ENCODE measurements around the gene UBE2K.
A peak's percentile ranks its signal among the peaks of the same experiment; 100 is the strongest.

UBE2K gene

GRCh38 chr4:39820186-39820585, 122.2 kb downstream of the UBE2K start:
- TF ChIP-seq KLF1 (tag by site-specific recombination; IDR thresholded peaks at IDR 0.05), result 0 out of 2 replicates have a peak, but pooled peaks have one; percentile 18
- TF ChIP-seq EGR2 (tag by site-specific recombination; IDR thresholded peaks at IDR 0.05; ENCODE audit: low read depth), result peak; percentile 11; the same call in 1 of the 2 replicates
- TF ChIP-seq ZBTB7A (tag by site-specific recombination; IDR thresholded peaks at IDR 0.05; ENCODE audit: low read depth), result no peak
- TF ChIP-seq WT1 (tag by site-specific recombination; IDR thresholded peaks at IDR 0.05), result peak; percentile 21; the same call in 1 of the 2 replicates
- TF ChIP-seq ZNF623 (tag by site-specific recombination; IDR thresholded peaks at IDR 0.05), result no peak
- no peak for TF ChIP-seq ZNF670 (tag by site-specific recombination; IDR thresholded peaks at IDR 0.05; ENCODE audit: low read depth)
- peak; percentile 19; the same call in 1 of the 2 replicates for TF ChIP-seq ZFHX2 (tag by site-specific recombination; conservative IDR thresholded peaks at IDR 0.05)
- no peak for TF ChIP-seq ZNF521 (tag by site-specific recombination; IDR thresholded peaks at IDR 0.05)
- no peak for TF ChIP-seq PRDM1 (tag by site-specific recombination; IDR thresholded peaks at IDR 0.05)
- no peak for TF ChIP-seq PRDM6 (tag by site-specific recombination; IDR thresholded peaks at IDR 0.05)
- no peak for TF ChIP-seq ZNF274 (IDR thresholded peaks at IDR 0.05; ENCODE audit: low read length)
- no peak for TF ChIP-seq ZNF274 (tag by site-specific recombination; IDR thresholded peaks at IDR 0.05; ENCODE audit: borderline replicate concordance)
- no peak for TF ChIP-seq ATF2 (tag by site-specific recombination; IDR thresholded peaks at IDR 0.05; ENCODE audit: low read depth)
- TF ChIP-seq ZNF48 (tag by site-specific recombination; IDR thresholded peaks at IDR 0.05), result no peak
- TF ChIP-seq ZBTB8A (tag by site-specific recombination; IDR thresholded peaks at IDR 0.05), result no peak
- TF ChIP-seq ZNF341 (tag by site-specific recombination; IDR thresholded peaks at IDR 0.05; ENCODE audit: low read depth), result peak; percentile 33; the same call in 1 of the 2 replicates
- ChIA-PET CTCF (interaction anchor here (0.7 kb wide), 1 partner anchor 295 kb away, joined by 4 read pairs; no protein-coding TSS in a partner anchor), POLR2A (no interaction called here)

GRCh38 chr4:39821951-39822350, 124.0 kb downstream of the UBE2K start:
- H3K27ac ChIP-seq (ENCODE audit: extremely low read depth, low read depth, low read length), result no peak overlapping the region
- peaks cover 0 to 8% of the 10 kb centered on the region in 2 experiments; a peak in 2 of 3 replicates for H3K36me3 ChIP-seq (ENCODE audit: control insufficient read depth in 2 of 2, insufficient read depth in 1 of 2, low read length in 2 of 2)
- ChIA-PET CTCF (interaction anchor here (0.6 kb wide), 1 partner anchor 418 kb away, joined by 3 read pairs; no protein-coding TSS in a partner anchor), POLR2A (no interaction called here)
- no peak overlapping the region for H3K4me3 ChIP-seq (ENCODE audit: low read depth, low read length)
- H3K9me3 ChIP-seq (ENCODE audit: control insufficient read depth, insufficient read depth, low read depth, low read length), result no peaks in the 10 kb centered on the region
- no peaks in the 10 kb centered on the region for H3K4me1 ChIP-seq (ENCODE audit: control insufficient read depth, insufficient read depth, low read length)
- TF ChIP-seq ZNF140 (tag by site-specific recombination; IDR thresholded peaks at IDR 0.05) (no peak), ZNF350 (tag by site-specific recombination; IDR thresholded peaks at IDR 0.05) (no peak)

More at GRCh38 chr4:39820186-39820585, 122.2 kb downstream of the UBE2K start:
- peaks cover 0 to 6% of the 10 kb centered on the region in 2 experiments; a peak in 2 of 3 replicates for H3K36me3 ChIP-seq (ENCODE audit: control insufficient read depth in 2 of 2, insufficient read depth in 1 of 2, low read length in 2 of 2)
- no peak overlapping the region for H3K27ac ChIP-seq (ENCODE audit: extremely low read depth, low read depth, low read length)
- no peaks in the 10 kb centered on the region for H3K9me3 ChIP-seq (ENCODE audit: control insufficient read depth, insufficient read depth, low read depth, low read length)
- no peak overlapping the region for H3K4me3 ChIP-seq (ENCODE audit: low read depth, low read length)
- no peaks in the 10 kb centered on the region for H3K4me1 ChIP-seq (ENCODE audit: control insufficient read depth, insufficient read depth, low read length)

GRCh38 chr4:39822662-39823061, 124.7 kb downstream of the UBE2K start:
- no peak overlapping the region for H3K27ac ChIP-seq (ENCODE audit: extremely low read depth, low read depth, low read length)
- ChIA-PET POLR2A (no interaction called here), CTCF (no interaction called here)
- TF ChIP-seq GLIS1 (tag by site-specific recombination; IDR thresholded peaks at IDR 0.05) (no peak), ZNF146 (tag by site-specific recombination; IDR thresholded peaks at IDR 0.05) (no peak), ZNF610 (tag by site-specific recombination; IDR thresholded peaks at IDR 0.05; ENCODE audit: borderline replicate concordance) (no peak)
- no peak overlapping the region for H3K4me3 ChIP-seq (ENCODE audit: low read depth, low read length)
- no peaks in the 10 kb centered on the region for H3K9me3 ChIP-seq (ENCODE audit: control insufficient read depth, insufficient read depth, low read depth, low read length)
- peaks cover 0 to 11% of the 10 kb centered on the region in 2 experiments; a peak in 2 of 3 replicates for H3K36me3 ChIP-seq (ENCODE audit: control insufficient read depth in 2 of 2, insufficient read depth in 1 of 2, low read length in 2 of 2)
- no peaks in the 10 kb centered on the region for H3K4me1 ChIP-seq (ENCODE audit: control insufficient read depth, insufficient read depth, low read length)

Measured in HEK293 (cell line).